Measurements from ENCODE around the gene GDPD3.
"Not testable (repeated sequence)": the region's sequence is repeated elsewhere in the genome, so short reads cannot be mapped to it uniquely, and the experiment has no call there.

GDPD3 gene

GRCh38 chr16:30117768-30118167 lies 4.4 kb upstream of the GDPD3 start:
- no peaks in the 10 kb centered on the region for H3K27me3 ChIP-seq (ENCODE audit: control insufficient read depth, low read length)
- no peak overlapping the region for H3K4me2 ChIP-seq (ENCODE audit: low read length)
- H3K27ac ChIP-seq (ENCODE audit: low read depth, low read length) = no peak overlapping the region
- H3K9me2 ChIP-seq (replicated peaks; ENCODE audit: control insufficient read depth, low read length) = no peaks in the 10 kb centered on the region
- no peaks in the 10 kb centered on the region for H4K20me1 ChIP-seq (ENCODE audit: control insufficient read depth, insufficient read depth, low read depth, low read length)
- H3K9me3 ChIP-seq (ENCODE audit: control insufficient read depth, insufficient read depth, low read length) = no peaks in the 10 kb centered on the region
- peaks cover 44% of the 10 kb centered on the region for H3K4me1 ChIP-seq (ENCODE audit: control insufficient read depth, low read length)
- H3K36me3 ChIP-seq (ENCODE audit: control insufficient read depth, low read length) = peaks cover 28% of the 10 kb centered on the region
- TF ChIP-seq EZH2phosphoT487 (IDR thresholded peaks at IDR 0.05; ENCODE audit: borderline replicate concordance, low read length) (no peak), CTCF (IDR thresholded peaks at IDR 0.05; ENCODE audit: low read depth, low read length, poor library complexity, severe bottlenecking) (no peak)
- no peak overlapping the region for H3K4me3 ChIP-seq (ENCODE audit: low read length)
- peaks cover 5% of the 10 kb centered on the region for H3K79me2 ChIP-seq (ENCODE audit: control insufficient read depth, low read length)
- 0 out of 2 replicates have a peak, but pooled peaks cover 5% of the 10 kb centered on the region for H3F3A ChIP-seq (ENCODE audit: control insufficient read depth, insufficient read depth)

GRCh38 chr16:30116291-30117207 lies 3.2 kb upstream of the GDPD3 start:
- Histone ChIP-seq H3K9me3 (ENCODE audit: control insufficient read depth, insufficient read depth, low read length) (no peaks in the 10 kb centered on the region), H3K79me2 (ENCODE audit: control insufficient read depth, low read length) (no peaks in the 10 kb centered on the region), H3K27me3 (ENCODE audit: control insufficient read depth, low read length) (no peaks in the 10 kb centered on the region), H3F3A (ENCODE audit: control insufficient read depth, insufficient read depth) (0 out of 2 replicates have a peak, but pooled peaks cover 5% of the 10 kb centered on the region), H3K4me2 (ENCODE audit: low read length) (no peak overlapping the region), H3K4me1 (ENCODE audit: control insufficient read depth, low read length) (peaks cover 41% of the 10 kb centered on the region), H3K4me3 (ENCODE audit: low read length) (no peak overlapping the region), H3K36me3 (ENCODE audit: control insufficient read depth, low read length) (peaks cover 31% of the 10 kb centered on the region), H3K9me2 (replicated peaks; ENCODE audit: control insufficient read depth, low read length) (no peaks in the 10 kb centered on the region), H3K27ac (ENCODE audit: low read depth, low read length) (no peak overlapping the region), H4K20me1 (ENCODE audit: control insufficient read depth, insufficient read depth, low read depth, low read length) (no peaks in the 10 kb centered on the region)
- TF ChIP-seq CTCF (IDR thresholded peaks at IDR 0.05; ENCODE audit: low read depth, low read length, poor library complexity, severe bottlenecking) (no peak), EZH2phosphoT487 (IDR thresholded peaks at IDR 0.05; ENCODE audit: borderline replicate concordance, low read length) (no peak)

DNA sequence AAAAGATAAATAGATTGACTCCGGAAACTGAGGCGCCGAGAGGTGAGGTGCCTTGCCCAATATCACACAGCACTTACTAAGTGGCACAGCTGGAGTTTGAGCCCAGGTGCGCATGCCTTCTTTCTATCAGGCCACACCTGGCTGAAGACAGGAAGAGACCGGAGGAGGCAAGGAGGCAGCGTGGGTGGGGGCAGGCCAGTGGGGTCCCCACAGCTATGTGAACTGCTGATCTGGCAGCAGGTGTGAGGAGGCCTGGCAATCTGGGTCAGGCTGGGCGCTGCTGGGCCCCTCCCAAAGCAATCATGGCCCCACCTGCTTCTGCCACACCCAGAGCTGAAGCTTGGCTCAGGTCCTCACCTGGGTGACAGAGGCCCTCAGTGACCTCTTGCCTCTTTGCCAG lies 1.9 kb upstream of the GDPD3 start:
- peaks cover 28% of the 10 kb centered on the region for H3K4me1 ChIP-seq (ENCODE audit: control insufficient read depth, low read length)
- no peaks in the 10 kb centered on the region for H3K79me2 ChIP-seq (ENCODE audit: control insufficient read depth, low read length)
- H3F3A ChIP-seq (ENCODE audit: control insufficient read depth, insufficient read depth) = 0 out of 2 replicates have a peak, but pooled peaks cover 5% of the 10 kb centered on the region
- H4K20me1 ChIP-seq (ENCODE audit: control insufficient read depth, insufficient read depth, low read depth, low read length) = no peaks in the 10 kb centered on the region
- H3K27ac ChIP-seq (ENCODE audit: low read depth, low read length) = no peak overlapping the region
- no peak for TF ChIP-seq EZH2phosphoT487 (IDR thresholded peaks at IDR 0.05; ENCODE audit: borderline replicate concordance, low read length)
- TF ChIP-seq CTCF (IDR thresholded peaks at IDR 0.05; ENCODE audit: low read depth, low read length, poor library complexity, severe bottlenecking) = no peak
- H3K4me2 ChIP-seq (ENCODE audit: low read length) = peak overlapping the region; percentile 37
- H3K36me3 ChIP-seq (ENCODE audit: control insufficient read depth, low read length) = peaks cover 27% of the 10 kb centered on the region
- no peaks in the 10 kb centered on the region for H3K9me2 ChIP-seq (replicated peaks; ENCODE audit: control insufficient read depth, low read length)
- H3K27me3 ChIP-seq (ENCODE audit: control insufficient read depth, low read length) = no peaks in the 10 kb centered on the region
- H3K9me3 ChIP-seq (ENCODE audit: control insufficient read depth, insufficient read depth, low read length) = no peaks in the 10 kb centered on the region
- no peak overlapping the region for H3K4me3 ChIP-seq (ENCODE audit: low read length)

DNA sequence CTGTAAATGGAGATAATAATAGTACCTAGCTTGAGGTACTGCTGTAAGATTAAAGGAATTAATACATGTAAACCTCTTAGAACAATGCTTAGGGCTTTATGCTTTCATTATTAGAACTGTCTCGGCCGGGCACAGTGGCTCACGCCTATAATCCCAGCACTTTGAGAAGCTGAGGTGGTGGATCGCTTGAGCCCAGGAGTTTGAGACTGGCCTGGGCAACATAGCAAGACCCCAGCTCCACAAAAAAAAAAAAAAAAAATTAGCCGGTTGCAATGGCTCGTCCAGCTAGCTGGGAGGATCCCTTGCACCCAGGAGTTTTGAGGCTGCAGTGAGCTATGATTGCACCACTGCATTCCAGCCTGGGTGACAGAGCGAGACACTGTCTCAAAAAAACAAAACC lies 1.5 kb upstream of the GDPD3 start:
- H3K79me2 ChIP-seq (ENCODE audit: control insufficient read depth, low read length); H3K9me3 ChIP-seq (ENCODE audit: control insufficient read depth, insufficient read depth, low read length); H4K20me1 ChIP-seq (ENCODE audit: control insufficient read depth, insufficient read depth, low read depth, low read length); H3F3A ChIP-seq (ENCODE audit: control insufficient read depth, insufficient read depth); H3K27me3 ChIP-seq (ENCODE audit: control insufficient read depth, low read length); H3K9me2 ChIP-seq (replicated peaks; ENCODE audit: control insufficient read depth, low read length); H3K27ac ChIP-seq (ENCODE audit: low read depth, low read length); H3K4me3 ChIP-seq (ENCODE audit: low read length): not testable (repeated sequence)
- Histone ChIP-seq H3K4me1 (ENCODE audit: control insufficient read depth, low read length) (peaks cover 24% of the 10 kb centered on the region), H3K36me3 (ENCODE audit: control insufficient read depth, low read length) (peaks cover 27% of the 10 kb centered on the region), H3K4me2 (ENCODE audit: low read length) (peak overlapping the region; percentile 37)
